Activated naive CD4-positive, alpha-beta T cell treated with anti-CD3 and anti-CD28 coated beads, Interleukin-2, amount 50 U/mL, for 24 hours (primary cell): ENCODE data around the gene DPM3.
"Not testable (repeated sequence)": the region's sequence is repeated elsewhere in the genome, so short reads cannot be mapped to it uniquely, and the experiment has no call there.

Experiments
- H3K27ac Mint-ChIP-seq: one replicate; pipeline ENCODE4 v1.8.0; 2021; ENCODE audit warnings: mild to moderate bottlenecking, mixed read lengths
- H3K27me3 Mint-ChIP-seq: one replicate; pipeline ENCODE4 v1.8.0; 2021; ENCODE audit warnings: mixed read lengths
- H3K36me3 Mint-ChIP-seq: one replicate; pipeline ENCODE4 v1.8.0; 2021; ENCODE audit warnings: mixed read lengths
- H3K4me1 Mint-ChIP-seq: one replicate; pipeline ENCODE4 v1.8.0; 2021; ENCODE audit warnings: mixed read lengths
- H3K4me3 Mint-ChIP-seq: one replicate; pipeline ENCODE4 v1.8.0; 2021; ENCODE audit warnings: mild to moderate bottlenecking, mixed read lengths
- H3K9me3 Mint-ChIP-seq: one replicate; pipeline ENCODE4 v1.8.0; 2021; ENCODE audit warnings: mixed read lengths

Gene DPM3

DNA sequence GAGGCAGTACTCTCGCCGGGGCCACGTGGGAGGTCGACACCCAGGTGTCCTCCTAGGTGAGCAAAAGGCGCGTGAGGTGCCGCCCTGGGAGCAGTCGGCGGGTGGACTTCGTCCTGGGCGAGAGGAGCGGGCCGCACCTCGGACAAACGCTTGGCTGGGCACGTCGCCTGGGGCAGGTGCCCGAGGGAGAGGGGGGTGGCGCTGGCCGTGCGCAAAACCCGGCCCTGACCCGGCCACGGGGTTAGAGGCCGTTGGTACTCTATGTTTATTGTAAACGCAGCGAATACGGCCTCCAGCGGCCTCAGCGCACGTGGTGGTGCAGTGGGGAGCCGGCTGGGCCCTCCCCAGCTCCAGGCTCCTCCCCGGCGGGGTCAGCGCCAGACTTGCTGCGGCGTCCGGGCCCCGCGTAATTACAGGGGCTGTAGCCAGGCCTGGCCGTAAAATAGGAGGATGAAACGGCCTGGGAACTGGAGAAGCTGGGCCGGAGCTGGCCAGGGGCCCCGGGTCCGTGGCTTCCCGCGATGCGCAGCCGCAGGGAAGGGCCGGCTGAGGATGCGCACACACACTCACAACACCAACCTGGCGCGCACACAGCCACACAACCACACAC is 14.3 kb downstream of the DPM3 start:
- H3K27ac Mint-ChIP-seq = peak overlapping the region; percentile 51
- H3K9me3 Mint-ChIP-seq = no peaks in the 10 kb centered on the region
- H3K36me3 Mint-ChIP-seq = no peaks in the 10 kb centered on the region
- H3K4me3 Mint-ChIP-seq = peak overlapping the region; percentile 17
- H3K4me1 Mint-ChIP-seq = peaks cover 37% of the 10 kb centered on the region
- no peaks in the 10 kb centered on the region for H3K27me3 Mint-ChIP-seq

DNA sequence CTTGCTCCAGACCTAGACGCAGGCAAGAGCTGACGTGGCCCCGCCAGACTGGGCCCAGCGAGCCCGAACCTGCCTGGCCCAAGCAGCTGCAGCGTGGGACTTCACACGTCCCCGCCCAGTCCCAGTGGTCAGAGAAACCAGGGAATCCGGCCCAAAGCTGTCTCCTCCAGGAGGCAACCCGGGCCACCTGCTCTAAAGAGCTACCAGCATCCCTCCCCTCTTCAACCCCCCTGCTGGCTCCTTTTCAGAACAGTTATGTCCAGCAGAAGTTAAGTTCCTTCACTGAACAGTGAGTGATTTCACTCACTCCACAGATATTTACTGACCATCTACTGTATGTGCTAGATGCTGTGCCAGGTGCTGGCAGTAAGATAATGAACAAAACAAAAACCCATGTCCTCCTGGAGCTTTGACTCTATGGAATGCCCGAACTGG is 14.8 kb downstream of the DPM3 start:
- no peaks in the 10 kb centered on the region for H3K27me3 Mint-ChIP-seq
- H3K36me3 Mint-ChIP-seq = no peaks in the 10 kb centered on the region
- H3K4me1 Mint-ChIP-seq = peaks cover 31% of the 10 kb centered on the region
- H3K4me3 Mint-ChIP-seq = no peak overlapping the region
- H3K9me3 Mint-ChIP-seq = no peaks in the 10 kb centered on the region
- peak overlapping the region; percentile 51 for H3K27ac Mint-ChIP-seq

DNA sequence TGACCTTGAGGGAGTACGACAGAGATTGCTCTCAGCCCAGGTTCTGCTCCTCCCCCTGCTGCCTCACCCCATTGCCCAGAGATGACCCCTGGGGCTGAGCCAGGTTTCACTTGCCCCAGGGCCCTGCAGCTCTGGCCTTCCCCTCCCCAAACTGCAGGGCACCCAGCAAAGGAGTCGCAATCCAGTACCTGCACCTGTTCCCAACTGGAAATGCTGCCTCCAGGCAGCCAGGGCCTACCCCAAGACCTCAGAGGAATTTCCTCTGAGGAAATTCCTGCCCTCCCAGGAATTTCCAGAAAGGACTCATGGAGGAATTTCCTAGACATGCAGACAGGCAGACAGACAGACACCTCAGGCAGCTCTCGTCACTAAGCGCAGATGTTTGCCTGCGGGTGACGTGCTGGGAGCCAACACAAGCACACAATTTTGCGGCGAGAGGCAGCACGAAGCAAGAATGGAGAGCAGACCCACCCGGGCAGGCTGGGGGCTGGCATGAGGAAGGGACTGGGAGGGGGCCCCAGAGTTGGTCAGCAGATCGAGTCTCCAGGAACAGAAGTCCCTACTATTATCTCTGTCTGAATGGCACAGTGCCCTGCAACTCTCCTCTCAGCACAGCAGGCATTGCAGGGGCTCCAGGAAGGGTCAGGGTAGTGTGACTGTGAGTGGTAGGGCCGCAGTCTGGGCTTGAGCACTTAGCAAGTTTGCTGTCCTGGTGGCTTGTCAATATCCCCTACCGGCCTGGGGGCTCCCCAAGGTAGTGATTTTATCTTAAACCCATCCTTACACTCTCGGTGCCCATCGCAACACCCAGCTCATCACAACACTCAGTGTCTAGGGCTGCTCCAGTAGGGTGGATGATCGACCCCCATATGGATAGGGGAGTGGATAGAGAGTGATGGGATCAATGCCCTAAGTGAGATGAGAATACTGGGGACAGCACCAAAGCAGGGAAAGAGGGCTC is 15.5 kb downstream of the DPM3 start:
- no peak overlapping the region for H3K27ac Mint-ChIP-seq
- H3K27me3 Mint-ChIP-seq = no peaks in the 10 kb centered on the region
- H3K4me3 Mint-ChIP-seq = no peak overlapping the region
- H3K36me3 Mint-ChIP-seq = no peaks in the 10 kb centered on the region
- no peaks in the 10 kb centered on the region for H3K9me3 Mint-ChIP-seq
- H3K4me1 Mint-ChIP-seq = peaks cover 26% of the 10 kb centered on the region

DNA sequence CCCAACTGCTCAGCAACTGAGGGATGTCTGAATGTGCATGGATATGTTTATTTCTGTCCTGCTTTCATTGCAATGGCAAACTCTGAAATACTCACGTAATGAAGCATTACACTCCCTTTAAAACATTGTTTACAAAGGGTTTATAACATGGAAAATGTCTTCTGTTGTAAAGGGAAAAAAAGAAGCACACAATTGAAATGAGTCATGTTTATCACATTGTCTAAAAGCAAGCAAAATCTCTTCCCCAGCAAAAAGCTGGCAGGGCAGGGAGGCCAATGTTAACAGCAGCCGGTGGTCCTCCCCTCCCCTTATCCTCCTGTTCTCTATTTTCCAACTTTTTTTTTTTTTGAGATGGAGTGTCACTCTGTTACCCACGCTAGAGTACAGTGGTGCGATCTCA is 16.5 kb downstream of the DPM3 start:
- H3K36me3 Mint-ChIP-seq = no peaks in the 10 kb centered on the region
- no peak overlapping the region for H3K27ac Mint-ChIP-seq
- no peaks in the 10 kb centered on the region for H3K9me3 Mint-ChIP-seq
- H3K27me3 Mint-ChIP-seq = no peaks in the 10 kb centered on the region
- no peak overlapping the region for H3K4me3 Mint-ChIP-seq
- peaks cover 17% of the 10 kb centered on the region for H3K4me1 Mint-ChIP-seq

DNA sequence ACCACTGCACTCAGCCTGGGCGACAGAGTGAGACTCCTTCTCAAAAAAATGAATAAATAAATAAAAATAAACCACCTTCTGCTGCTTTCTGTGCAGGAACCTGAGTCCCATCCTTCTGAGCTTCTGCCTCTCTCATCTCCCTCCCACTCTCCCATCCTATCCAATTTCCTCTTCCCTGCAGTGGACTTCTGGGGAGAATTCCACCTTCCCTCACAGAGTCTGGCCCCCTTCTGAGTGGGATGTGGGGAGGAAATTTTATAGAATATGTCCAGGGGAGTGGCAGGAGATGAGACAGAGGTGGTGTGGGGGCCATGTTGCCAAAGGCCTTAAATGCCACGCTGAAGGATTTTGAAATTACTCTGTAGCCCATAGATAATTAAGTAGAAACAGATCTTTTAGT is 18.0 kb downstream of the DPM3 start:
- no peak overlapping the region for H3K4me3 Mint-ChIP-seq
- no peaks in the 10 kb centered on the region for H3K36me3 Mint-ChIP-seq
- H3K4me1 Mint-ChIP-seq = peaks cover 6% of the 10 kb centered on the region
- H3K27me3 Mint-ChIP-seq = no peaks in the 10 kb centered on the region
- H3K9me3 Mint-ChIP-seq = no peaks in the 10 kb centered on the region
- no peak overlapping the region for H3K27ac Mint-ChIP-seq

DNA sequence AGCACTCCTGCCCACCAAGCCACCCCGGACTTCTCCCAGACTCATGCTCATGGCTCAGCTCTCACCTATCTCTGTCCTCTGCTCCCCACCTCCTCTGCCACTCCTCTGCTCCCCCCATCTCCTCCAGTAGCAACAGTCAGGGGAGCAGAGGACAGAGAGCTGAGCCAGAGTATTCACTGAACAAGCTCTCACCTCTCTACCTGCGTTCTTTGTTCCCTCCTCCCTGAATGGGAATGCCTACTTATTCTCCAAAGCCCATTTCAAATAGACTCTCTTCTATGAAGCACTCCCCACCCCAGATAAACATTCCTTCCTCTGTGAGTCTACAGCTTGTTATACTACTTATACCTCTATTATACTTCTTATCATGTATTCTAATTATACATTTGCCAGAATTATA is 19.1 kb downstream of the DPM3 start:
- H3K4me3 Mint-ChIP-seq = no peak overlapping the region
- no peaks in the 10 kb centered on the region for H3K9me3 Mint-ChIP-seq
- H3K27me3 Mint-ChIP-seq = no peaks in the 10 kb centered on the region
- no peaks in the 10 kb centered on the region for H3K4me1 Mint-ChIP-seq
- H3K27ac Mint-ChIP-seq = no peak overlapping the region
- H3K36me3 Mint-ChIP-seq = no peaks in the 10 kb centered on the region

DNA sequence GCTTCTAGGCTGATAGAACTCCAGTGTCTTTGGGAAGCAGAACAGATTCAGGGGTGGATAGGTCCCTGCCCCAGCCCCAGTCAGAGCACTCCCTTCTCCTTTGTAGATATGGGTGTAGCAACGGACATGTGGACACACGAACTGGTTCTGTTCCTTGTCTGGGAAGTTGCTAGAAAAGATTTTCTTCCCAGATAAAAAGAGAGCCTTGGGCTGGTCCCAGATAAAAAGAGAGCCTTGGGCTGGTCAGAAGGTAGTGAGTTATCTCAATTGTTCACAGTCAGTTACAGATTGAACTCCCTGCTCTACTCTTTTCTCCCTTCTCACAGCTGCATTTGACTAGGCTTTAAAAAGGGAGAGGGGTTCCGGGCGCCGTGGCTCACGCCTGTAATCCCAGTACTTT is 20.1 kb downstream of the DPM3 start:
- H3K27me3 Mint-ChIP-seq = no peaks in the 10 kb centered on the region
- H3K9me3 Mint-ChIP-seq = no peaks in the 10 kb centered on the region

DNA sequence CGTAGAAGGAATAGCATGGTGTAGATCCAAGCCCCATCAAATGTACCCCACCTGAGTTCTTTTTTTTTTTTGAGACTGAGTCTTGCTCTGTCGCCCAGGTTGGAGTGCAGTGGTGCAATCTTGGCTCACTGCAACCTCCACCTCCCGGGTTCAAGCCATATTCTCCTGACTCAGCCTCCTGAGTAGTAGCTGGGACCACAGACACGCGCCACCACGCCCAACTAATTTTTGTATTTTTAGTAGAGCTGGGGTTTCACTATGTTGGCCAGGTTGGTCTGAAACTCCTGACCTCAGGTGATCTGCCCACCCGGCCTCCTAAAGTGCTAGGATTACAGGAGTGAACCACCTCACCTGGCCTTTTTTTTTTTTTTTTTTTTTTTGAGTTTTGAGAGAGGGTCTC is 22.2 kb downstream of the DPM3 start:
- not testable (repeated sequence) for H3K9me3 Mint-ChIP-seq, H3K27ac Mint-ChIP-seq, H3K4me1 Mint-ChIP-seq, H3K36me3 Mint-ChIP-seq, H3K27me3 Mint-ChIP-seq, H3K4me3 Mint-ChIP-seq

More for the DNA sequence above, 20.1 kb downstream of the DPM3 start:
- no peaks in the 10 kb centered on the region for H3K4me1 Mint-ChIP-seq
- H3K4me3 Mint-ChIP-seq = no peak overlapping the region
- no peak overlapping the region for H3K27ac Mint-ChIP-seq
- no peaks in the 10 kb centered on the region for H3K36me3 Mint-ChIP-seq

DNA sequence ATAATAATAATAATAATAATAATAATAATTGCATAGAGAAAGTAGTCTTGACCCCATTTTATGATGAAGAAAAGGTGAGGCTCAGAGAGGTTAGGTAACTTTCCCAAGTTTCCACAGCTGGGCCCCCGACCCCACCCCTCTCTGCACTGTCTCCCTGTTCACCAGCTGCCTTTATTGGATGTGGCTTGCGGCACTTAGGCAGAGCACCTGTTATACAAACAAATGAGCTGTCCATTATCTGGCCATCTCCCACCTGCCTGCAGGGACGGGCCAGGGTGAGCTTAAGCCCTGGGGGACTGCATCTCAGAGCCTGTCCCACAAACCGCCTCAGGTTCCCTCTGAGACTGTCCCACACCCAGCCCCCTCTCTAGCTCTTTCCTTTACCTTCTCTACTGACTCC is 22.7 kb downstream of the DPM3 start:
- H3K4me3 Mint-ChIP-seq = no peak overlapping the region
- no peaks in the 10 kb centered on the region for H3K36me3 Mint-ChIP-seq
- H3K4me1 Mint-ChIP-seq = no peaks in the 10 kb centered on the region
- no peaks in the 10 kb centered on the region for H3K9me3 Mint-ChIP-seq
- no peak overlapping the region for H3K27ac Mint-ChIP-seq
- no peaks in the 10 kb centered on the region for H3K27me3 Mint-ChIP-seq

DNA sequence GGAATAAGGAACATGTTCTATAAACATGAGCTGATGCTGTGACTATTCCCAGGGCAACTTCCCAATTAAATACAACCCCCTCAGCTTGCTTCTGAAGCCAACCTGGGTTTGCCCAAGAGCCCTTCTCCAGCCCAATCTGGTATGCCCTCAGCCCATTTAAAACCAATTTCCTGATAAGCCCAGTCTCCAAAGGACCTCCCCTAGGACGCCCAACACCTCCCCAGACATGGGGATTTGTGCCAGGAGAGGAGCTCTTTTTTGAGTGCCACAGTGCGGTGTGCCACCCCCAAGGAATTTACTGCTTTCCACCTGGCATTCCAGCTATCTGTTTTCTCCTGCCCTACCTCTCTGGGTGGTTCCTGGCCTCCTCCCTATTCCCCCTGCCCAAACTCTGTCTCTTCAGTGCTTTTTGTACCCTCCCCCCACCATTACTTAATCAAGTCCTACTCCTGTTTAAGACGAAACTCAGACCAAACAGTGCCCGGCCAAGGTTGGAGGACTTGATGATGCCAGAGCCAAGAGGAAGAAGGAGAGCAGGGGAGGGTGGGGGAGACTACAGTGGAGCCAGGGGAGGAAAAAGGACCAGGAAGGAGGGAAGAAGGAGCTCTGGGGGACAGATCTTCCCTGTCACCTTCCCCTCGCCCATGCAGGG is 24.1 kb downstream of the DPM3 start:
- no peaks in the 10 kb centered on the region for H3K4me1 Mint-ChIP-seq
- peak overlapping the region; percentile 60 for H3K27ac Mint-ChIP-seq
- H3K36me3 Mint-ChIP-seq = no peaks in the 10 kb centered on the region
- H3K27me3 Mint-ChIP-seq = no peaks in the 10 kb centered on the region
- no peak overlapping the region for H3K4me3 Mint-ChIP-seq
- no peaks in the 10 kb centered on the region for H3K9me3 Mint-ChIP-seq

DNA sequence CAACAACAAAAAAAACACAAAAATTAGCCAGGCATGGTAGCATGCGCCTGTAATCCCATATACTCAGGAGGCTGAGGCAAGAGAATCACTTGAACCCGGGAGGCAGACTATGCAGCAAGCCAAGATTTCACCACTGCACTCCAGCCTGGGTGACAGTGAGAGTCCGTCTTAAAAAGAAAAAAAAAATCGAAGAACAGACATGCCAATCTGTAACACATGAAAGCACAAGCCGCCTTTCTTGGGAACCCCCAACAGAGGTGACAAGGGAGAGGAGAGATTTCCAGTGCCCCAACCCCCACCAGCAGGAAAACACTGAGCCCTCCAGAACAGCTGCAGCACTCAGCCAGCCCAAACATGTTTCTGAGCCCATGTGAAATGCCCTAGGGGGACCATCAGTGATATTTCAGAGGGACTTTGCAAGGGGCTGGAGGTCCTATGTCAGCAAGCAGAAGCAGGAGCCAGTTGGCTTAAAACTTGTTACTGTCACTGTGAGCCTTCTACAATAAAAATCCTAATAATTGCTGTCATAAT is 26.8 kb downstream of the DPM3 start:
- no peak overlapping the region for H3K4me3 Mint-ChIP-seq
- H3K27ac Mint-ChIP-seq = no peak overlapping the region
- H3K36me3 Mint-ChIP-seq = no peaks in the 10 kb centered on the region
- H3K4me1 Mint-ChIP-seq = no peaks in the 10 kb centered on the region
- H3K9me3 Mint-ChIP-seq = no peaks in the 10 kb centered on the region
- no peaks in the 10 kb centered on the region for H3K27me3 Mint-ChIP-seq

DNA sequence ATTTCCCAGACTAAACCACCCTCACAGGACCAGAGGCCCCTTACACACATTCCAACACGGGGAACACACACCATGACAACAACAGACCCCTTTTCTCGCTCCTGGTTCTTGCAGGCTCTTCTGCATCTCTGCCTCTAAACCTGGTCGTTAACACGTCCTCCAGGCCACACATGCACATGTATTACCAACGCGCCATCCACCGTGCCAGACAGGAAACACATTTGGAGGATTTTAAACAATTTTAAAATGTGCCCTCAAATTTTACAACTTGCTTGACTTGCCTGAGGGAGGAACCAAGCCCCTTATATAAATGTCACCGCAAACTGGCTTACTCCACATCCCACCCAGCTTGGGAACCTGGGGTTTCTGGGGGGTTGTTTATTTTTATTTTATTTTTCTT is 29.5 kb downstream of the DPM3 start:
- H3K4me1 Mint-ChIP-seq = no peaks in the 10 kb centered on the region
- no peaks in the 10 kb centered on the region for H3K27me3 Mint-ChIP-seq
- no peaks in the 10 kb centered on the region for H3K36me3 Mint-ChIP-seq
- H3K27ac Mint-ChIP-seq = no peak overlapping the region
- H3K4me3 Mint-ChIP-seq = no peak overlapping the region
- no peaks in the 10 kb centered on the region for H3K9me3 Mint-ChIP-seq

DNA sequence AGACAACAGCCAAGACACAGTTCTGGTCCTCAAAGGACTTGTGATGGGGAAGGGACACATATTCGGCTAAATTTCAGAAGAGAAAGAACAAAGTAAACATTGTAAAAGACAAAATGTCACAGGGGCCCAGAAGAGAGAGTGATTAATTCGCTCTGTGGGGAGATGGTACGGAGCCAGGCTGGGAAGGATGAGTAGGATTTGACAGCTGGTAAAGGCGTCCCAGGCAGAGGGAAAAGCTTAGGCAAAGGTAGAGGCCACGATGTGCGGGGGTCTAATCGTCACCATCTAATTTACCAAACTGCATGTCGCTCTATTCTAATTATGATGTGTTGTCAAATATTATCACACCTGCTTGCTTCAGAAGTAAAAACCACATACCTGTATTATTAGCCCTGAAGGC is 29.9 kb downstream of the DPM3 start:
- Mint-ChIP-seq H3K27ac (no peak overlapping the region), H3K4me3 (no peak overlapping the region), H3K9me3 (no peaks in the 10 kb centered on the region), H3K27me3 (no peaks in the 10 kb centered on the region), H3K4me1 (no peaks in the 10 kb centered on the region), H3K36me3 (no peaks in the 10 kb centered on the region)

DNA sequence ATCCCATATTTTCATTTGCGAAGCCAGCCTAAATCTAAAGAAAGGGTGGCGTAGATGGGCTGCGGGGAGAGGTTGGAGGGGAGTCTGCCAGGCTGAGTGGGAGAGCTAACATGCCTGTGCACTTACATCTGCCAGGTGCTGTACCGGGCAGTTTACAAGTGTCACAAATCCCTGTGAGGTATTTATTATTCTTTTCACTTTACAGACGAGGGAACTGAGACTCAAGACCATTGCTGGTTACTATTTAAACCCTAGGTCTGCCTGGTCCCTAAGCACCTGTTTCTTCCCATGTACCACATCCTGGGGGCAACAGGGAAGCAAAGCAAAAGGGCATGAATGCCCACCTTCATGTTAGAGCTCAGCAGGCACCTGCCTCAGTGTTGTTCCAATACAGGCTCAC is 32.0 kb downstream of the DPM3 start:
- no peak overlapping the region for H3K27ac Mint-ChIP-seq
- no peaks in the 10 kb centered on the region for H3K36me3 Mint-ChIP-seq
- no peak overlapping the region for H3K4me3 Mint-ChIP-seq
- no peaks in the 10 kb centered on the region for H3K4me1 Mint-ChIP-seq
- H3K9me3 Mint-ChIP-seq = no peaks in the 10 kb centered on the region
- no peaks in the 10 kb centered on the region for H3K27me3 Mint-ChIP-seq

DNA sequence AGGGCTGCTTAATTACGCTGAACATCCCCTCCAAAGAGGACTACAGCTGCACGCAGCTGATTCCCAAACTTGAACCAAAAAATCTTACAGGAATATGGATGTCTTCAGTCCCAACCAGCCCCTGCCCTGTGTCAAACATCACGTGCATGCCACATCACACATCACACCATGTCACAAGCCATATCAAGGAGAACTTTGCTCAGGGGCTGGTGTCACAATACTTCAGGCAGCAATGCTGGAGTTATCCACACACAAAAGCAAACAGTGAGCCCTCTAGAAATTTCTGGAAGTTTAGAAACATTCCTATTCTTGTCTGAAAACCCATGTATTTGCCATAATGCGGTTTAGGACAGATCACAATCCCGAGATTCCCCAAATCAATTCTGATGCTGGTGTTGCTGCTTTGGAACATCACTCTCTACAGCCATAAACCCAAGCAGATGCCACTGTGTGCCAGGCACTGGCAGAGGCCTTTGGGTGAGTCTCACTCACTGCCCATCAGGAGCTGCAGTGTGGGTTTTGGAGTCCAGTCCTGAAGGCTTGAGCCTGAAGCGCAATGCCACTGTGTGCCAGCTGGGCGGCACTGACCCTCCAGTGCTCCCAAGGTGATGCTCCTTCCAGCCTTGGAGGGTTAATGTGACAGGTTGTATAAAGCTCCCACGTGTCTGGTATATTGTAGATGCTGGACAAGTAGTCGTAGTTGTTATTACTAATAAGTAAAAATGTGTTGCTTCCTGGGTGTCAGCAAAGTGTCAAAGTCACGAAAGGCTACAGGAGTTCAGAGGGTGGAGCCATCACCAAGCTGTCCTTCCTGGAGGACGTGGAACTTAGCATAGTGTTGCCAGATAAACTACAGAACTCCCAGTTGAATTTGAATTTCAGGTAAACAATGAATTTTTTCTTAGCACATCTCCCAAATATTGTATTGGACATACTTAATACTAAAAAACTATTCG is 32.7 kb downstream of the DPM3 start:
- H3K27me3 Mint-ChIP-seq = no peaks in the 10 kb centered on the region
- H3K9me3 Mint-ChIP-seq = no peaks in the 10 kb centered on the region
- no peak overlapping the region for H3K27ac Mint-ChIP-seq
- no peaks in the 10 kb centered on the region for H3K36me3 Mint-ChIP-seq
- no peaks in the 10 kb centered on the region for H3K4me1 Mint-ChIP-seq
- no peak overlapping the region for H3K4me3 Mint-ChIP-seq
